ENCODE data around the gene HERC2. TPM values are rescaled to one million over a fixed set of nuclear protein-coding genes. Genes with fewer than 3 reads are reported as not detected.

Gene HERC2
- polyA plus RNA-seq, 1 of the 3 experiments (the other 2 are of a cell fraction) = 22.3 TPM

DNA sequence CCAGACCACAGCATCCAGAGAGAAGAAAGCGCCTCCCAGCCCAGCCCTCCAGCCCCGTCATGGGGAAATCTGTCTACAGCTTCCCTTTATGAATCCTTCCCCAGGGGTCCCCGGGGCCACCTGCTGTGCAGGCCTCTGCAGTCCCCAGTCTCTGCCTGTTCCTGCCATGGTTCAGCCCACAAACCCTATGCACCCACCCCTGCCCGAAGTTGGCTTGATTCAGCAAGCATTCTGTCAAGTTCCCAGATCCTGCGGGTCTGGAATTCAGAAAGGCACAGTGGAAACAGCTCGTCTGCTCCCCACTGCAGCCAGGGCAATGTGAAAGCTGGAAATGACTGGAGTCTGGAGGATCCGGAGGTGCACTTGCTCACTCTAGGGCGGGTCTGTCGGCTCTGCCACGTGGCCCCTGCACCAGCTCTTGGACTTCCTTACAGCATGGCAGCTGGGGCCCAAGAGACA is 220.0 kb downstream of the HERC2 start:
- H3K9ac ChIP-seq = no peak overlapping the region
- ChIA-PET CTCF (interaction anchor here (0.7 to 4.0 kb wide), 3 partner anchors 14 to 80 kb away, joined by 3 to 21 read pairs (median 7); no protein-coding TSS in a partner anchor), POLR2A (no interaction called here)
- TF ChIP-seq, protein P1, sequence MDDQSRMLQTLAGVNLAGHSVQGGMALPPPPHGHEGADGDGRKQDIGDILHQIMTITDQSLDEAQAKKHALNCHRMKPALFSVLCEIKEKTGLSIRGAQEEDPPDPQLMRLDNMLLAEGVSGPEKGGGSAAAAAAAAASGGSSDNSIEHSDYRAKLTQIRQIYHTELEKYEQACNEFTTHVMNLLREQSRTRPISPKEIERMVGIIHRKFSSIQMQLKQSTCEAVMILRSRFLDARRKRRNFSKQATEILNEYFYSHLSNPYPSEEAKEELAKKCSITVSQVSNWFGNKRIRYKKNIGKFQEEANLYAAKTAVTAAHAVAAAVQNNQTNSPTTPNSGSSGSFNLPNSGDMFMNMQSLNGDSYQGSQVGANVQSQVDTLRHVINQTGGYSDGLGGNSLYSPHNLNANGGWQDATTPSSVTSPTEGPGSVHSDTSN (IDR thresholded peaks at IDR 0.05) = no peak
- H3K27me3 ChIP-seq (ENCODE audit: insufficient read depth) = peaks cover 13% of the 10 kb centered on the region; the same call in 1 of the 2 replicates
- no peak overlapping the region for H3K4me3 ChIP-seq (ENCODE audit: low read depth in 2 of 2, low read length in 1 of 2)
- no peaks in the 10 kb centered on the region for H3K9me3 ChIP-seq
- no peak overlapping the region for H2AFZ ChIP-seq (ENCODE audit: low read depth)
- H3K27ac ChIP-seq (ENCODE audit: low read depth in 2 of 2, low read length in 1 of 2) = no peak overlapping the region
- H3K36me3 ChIP-seq (replicated peaks in 1 of 2; ENCODE audit: control insufficient read depth in 1 of 2, insufficient read depth in 2 of 2, low read length in 1 of 2) = no peaks in the 10 kb centered on the region
- peaks cover 0 to 4% of the 10 kb centered on the region in 2 experiments; a peak in 1 of 4 replicates for H3K4me1 ChIP-seq (ENCODE audit: control insufficient read depth in 1 of 2, insufficient read depth in 2 of 2, low read depth in 1 of 2, low read length in 1 of 2)
- no peak overlapping the region for H3K4me2 ChIP-seq
- H4K20me1 ChIP-seq (ENCODE audit: insufficient read depth) = no peaks in the 10 kb centered on the region
- H3K9me2 ChIP-seq = no peaks in the 10 kb centered on the region
- H3F3A ChIP-seq (replicated peaks; ENCODE audit: insufficient read depth) = peaks cover 4% of the 10 kb centered on the region
- DNase-seq = no peak
- WGBS (ENCODE audit: low lambda C conversion rate) = 70% methylated on average over 8 of the region's 10 CpGs
- no peaks in the 10 kb centered on the region for H3K79me2 ChIP-seq (ENCODE audit: insufficient read depth)

DNA sequence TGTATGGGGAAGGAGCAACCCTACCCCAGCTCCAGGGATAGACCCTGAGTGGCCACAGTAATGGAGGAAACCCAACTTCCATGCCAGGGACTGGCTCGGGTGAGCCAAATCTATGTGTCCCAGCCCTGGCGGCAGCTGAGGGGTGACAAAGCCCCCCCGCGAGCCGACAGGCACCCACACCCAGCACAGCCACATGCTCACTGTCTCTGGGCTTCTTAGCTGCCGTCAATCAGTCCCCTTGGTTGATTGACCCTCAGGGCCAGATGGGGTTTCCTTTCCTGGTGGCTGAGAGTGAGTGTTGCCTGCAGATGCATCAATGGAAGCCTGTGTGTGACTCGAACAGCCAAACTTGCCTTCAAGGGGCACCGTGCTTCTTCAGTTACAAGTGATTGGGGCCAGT is 220.8 kb downstream of the HERC2 start:
- Histone ChIP-seq H3K9me2 (no peaks in the 10 kb centered on the region), H3K4me3 (ENCODE audit: low read depth in 2 of 2, low read length in 1 of 2) (no peak overlapping the region), H3K36me3 (replicated peaks in 1 of 2; ENCODE audit: control insufficient read depth in 1 of 2, insufficient read depth in 2 of 2, low read length in 1 of 2) (no peaks in the 10 kb centered on the region), H3K9me3 (no peaks in the 10 kb centered on the region), H3F3A (replicated peaks; ENCODE audit: insufficient read depth) (peaks cover 4% of the 10 kb centered on the region), H3K27me3 (ENCODE audit: insufficient read depth) (peaks cover 13% of the 10 kb centered on the region; the same call in 1 of the 2 replicates), H3K9ac (no peak overlapping the region), H3K4me1 (ENCODE audit: control insufficient read depth in 1 of 2, insufficient read depth in 2 of 2, low read depth in 1 of 2, low read length in 1 of 2) (peaks cover 0 to 7% of the 10 kb centered on the region in 2 experiments; a peak in 1 of 4 replicates), H3K27ac (ENCODE audit: low read depth in 2 of 2, low read length in 1 of 2) (no peak overlapping the region), H3K79me2 (ENCODE audit: insufficient read depth) (no peaks in the 10 kb centered on the region), H2AFZ (ENCODE audit: low read depth) (no peak overlapping the region), H4K20me1 (ENCODE audit: insufficient read depth) (no peaks in the 10 kb centered on the region), H3K4me2 (no peak overlapping the region)
- no peak for DNase-seq
- 95% methylated on average over 4 of the region's 8 CpGs for WGBS (ENCODE audit: low lambda C conversion rate)
- TF ChIP-seq FOXJ3 (CRISPR knock-in tag; IDR thresholded peaks at IDR 0.05) (no peak), USF2 (IDR thresholded peaks at IDR 0.05; ENCODE audit: borderline replicate concordance, low read depth, low read length) (no peak), NFIC (IDR thresholded peaks at IDR 0.05; ENCODE audit: borderline replicate concordance) (no peak), RXRA (IDR thresholded peaks at IDR 0.05; ENCODE audit: borderline replicate concordance, low read depth) (no peak), MEF2A (IDR thresholded peaks at IDR 0.05; ENCODE audit: borderline replicate concordance, low read depth) (no peak), TEAD4 (IDR thresholded peaks at IDR 0.05; ENCODE audit: borderline replicate concordance, insufficient read depth) (no peak), GATA2 (CRISPR knock-in tag; IDR thresholded peaks at IDR 0.05) (no peak), TCF12 (IDR thresholded peaks at IDR 0.05) (no peak), SIN3A (IDR thresholded peaks at IDR 0.05; ENCODE audit: borderline replicate concordance, low read depth, low read length) (no peak), CHD2 (IDR thresholded peaks at IDR 0.05; ENCODE audit: low read length, partially characterized antibody) (no peak), MXI1 (IDR thresholded peaks at IDR 0.05; ENCODE audit: low read depth, low read length) (no peak), EP300 (IDR thresholded peaks at IDR 0.05; ENCODE audit: borderline replicate concordance in 1 of 2, low read depth in 1 of 2, low read length in 1 of 2) (no peak), ZBTB33 (IDR thresholded peaks at IDR 0.05; ENCODE audit: borderline replicate concordance, low read depth) (no peak), RAD21 (IDR thresholded peaks at IDR 0.05; ENCODE audit: low read length) (no peak), ELF1 (IDR thresholded peaks at IDR 0.05) (no peak), RCOR1 (IDR thresholded peaks at IDR 0.05; ENCODE audit: low read length) (no peak)
- TF ChIP-seq, protein P2, sequence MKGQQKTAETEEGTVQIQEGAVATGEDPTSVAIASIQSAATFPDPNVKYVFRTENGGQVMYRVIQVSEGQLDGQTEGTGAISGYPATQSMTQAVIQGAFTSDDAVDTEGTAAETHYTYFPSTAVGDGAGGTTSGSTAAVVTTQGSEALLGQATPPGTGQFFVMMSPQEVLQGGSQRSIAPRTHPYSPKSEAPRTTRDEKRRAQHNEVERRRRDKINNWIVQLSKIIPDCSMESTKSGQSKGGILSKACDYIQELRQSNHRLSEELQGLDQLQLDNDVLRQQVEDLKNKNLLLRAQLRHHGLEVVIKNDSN (IDR thresholded peaks at IDR 0.05; ENCODE audit: borderline replicate concordance, low read depth) = no peak
- CTCF ChIA-PET = interaction anchor here (0.7 to 4.0 kb wide), 3 partner anchors 17 to 80 kb away, joined by 3 to 21 read pairs (median 7); no protein-coding TSS in a partner anchor
- POLR2A ChIA-PET = no interaction called here

All from SK-N-SH (cell line).